Measurements from ENCODE around the gene TMEM208. TPM values are rescaled to one million over a fixed set of nuclear protein-coding genes. Genes with fewer than 3 reads are reported as not detected.

Gene TMEM208
- total and polyA plus RNA-seq, 2 of the 8 experiments (the other 6 are each of a cell fraction or from before 2014, with no cell fraction given): 37.7 to 100.0 TPM

DNA sequence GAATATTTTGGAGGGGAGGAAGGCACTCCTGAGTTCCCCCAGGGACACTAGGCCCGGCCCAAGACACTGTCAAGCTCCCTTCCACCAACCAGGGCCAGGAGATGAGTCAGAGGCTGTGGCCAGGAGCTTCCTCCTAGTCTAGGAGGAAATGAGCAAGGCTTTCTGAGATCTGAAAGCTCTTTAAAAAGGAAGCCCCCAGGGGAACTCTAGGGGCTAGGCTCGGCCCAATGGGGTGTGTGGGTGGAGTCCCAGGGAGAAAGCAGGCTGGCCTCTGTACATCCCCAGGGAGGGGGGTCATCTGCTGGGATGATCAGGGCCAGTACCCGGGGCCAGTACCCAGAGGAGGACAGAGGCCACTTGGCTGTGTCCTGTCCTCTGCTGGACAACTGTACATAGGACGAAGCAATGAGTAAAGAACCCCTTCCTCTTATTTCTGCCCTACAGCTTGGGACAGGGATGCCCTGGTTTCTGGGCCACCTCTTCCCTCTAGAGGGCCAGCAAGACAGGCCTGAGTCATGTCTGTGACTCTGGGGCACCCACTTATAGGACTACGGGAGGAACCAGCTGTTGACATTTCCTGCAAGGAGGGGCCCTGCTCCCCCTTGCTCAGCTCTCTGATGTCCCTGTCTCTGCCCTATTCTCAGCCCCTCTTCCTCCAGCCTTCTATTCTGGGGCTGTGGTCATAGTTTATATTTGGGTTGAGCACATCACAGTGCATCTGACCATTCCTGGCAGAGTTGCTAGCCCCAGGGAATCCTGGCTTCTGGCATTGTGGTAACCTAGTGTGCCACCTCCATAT, 17.7 kb downstream of the TMEM208 start (continued):
- no peak for TF ChIP-seq HDAC2 (IDR thresholded peaks at IDR 0.05; ENCODE audit: borderline replicate concordance in 1 of 2, low read depth in 2 of 2, low read length in 2 of 2)
- TF ChIP-seq, protein P1, sequence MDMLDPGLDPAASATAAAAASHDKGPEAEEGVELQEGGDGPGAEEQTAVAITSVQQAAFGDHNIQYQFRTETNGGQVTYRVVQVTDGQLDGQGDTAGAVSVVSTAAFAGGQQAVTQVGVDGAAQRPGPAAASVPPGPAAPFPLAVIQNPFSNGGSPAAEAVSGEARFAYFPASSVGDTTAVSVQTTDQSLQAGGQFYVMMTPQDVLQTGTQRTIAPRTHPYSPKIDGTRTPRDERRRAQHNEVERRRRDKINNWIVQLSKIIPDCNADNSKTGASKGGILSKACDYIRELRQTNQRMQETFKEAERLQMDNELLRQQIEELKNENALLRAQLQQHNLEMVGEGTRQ (IDR thresholded peaks at IDR 0.05; ENCODE audit: low read length): no peak
- no peak for TF ChIP-seq EGR1 (IDR thresholded peaks at IDR 0.05; ENCODE audit: borderline replicate concordance, low read depth, low read length)
- TF ChIP-seq BRCA1 (IDR thresholded peaks at IDR 0.05; ENCODE audit: low read depth, low read length): no peak
- TF ChIP-seq SIX5 (IDR thresholded peaks at IDR 0.05; ENCODE audit: low read depth, low read length): no peak
- no peak for TF ChIP-seq POLR2AphosphoS5 (IDR thresholded peaks at IDR 0.05; ENCODE audit: low read depth, low read length)
- TF ChIP-seq KDM4A (IDR thresholded peaks at IDR 0.05; ENCODE audit: low read depth, low read length, severe bottlenecking): no peak
- TF ChIP-seq EZH2 (IDR thresholded peaks at IDR 0.05; ENCODE audit: low read depth, low read length, severe bottlenecking): no peak
- no peak for TF ChIP-seq CTBP2 (IDR thresholded peaks at IDR 0.05; ENCODE audit: borderline replicate concordance, insufficient read depth, insufficient read length, low read length)
- TF ChIP-seq KDM5A (IDR thresholded peaks at IDR 0.05; ENCODE audit: low read length): no peak
